Activated CD4-positive, alpha-beta T cell treated with anti-CD3 and anti-CD28 coated beads for 48 hours (primary cell): ENCODE results near the gene DGLUCY.
"Not testable (repeated sequence)": the region's sequence is repeated elsewhere in the genome, so short reads cannot be mapped to it uniquely, and the experiment has no call there.

Experiments
- DNase-seq: peaks from one replicate; pipeline ENCODE4 v3.0.0-alpha.2; 2020

Gene DGLUCY

DNA sequence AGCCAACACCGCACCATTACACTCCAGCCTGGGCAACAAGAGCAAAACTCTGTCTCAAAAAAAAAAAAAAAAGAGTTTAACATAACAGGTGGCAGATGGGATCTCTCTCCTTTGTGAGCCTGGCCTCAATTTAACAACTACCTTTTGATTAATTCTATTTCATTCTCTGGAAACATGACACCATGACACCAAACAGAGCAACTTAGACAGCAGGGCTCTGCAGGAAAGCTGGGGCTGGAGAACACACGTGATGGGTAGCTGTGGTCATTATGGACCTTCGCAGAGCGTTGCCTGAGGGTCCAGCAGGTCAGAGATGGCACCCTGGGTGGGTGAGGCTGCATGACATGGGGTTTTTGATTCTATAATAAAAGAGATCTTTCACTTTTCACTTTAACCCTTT is 1.7 kb upstream of the DGLUCY start:
- DNase-seq = no peak

DNA sequence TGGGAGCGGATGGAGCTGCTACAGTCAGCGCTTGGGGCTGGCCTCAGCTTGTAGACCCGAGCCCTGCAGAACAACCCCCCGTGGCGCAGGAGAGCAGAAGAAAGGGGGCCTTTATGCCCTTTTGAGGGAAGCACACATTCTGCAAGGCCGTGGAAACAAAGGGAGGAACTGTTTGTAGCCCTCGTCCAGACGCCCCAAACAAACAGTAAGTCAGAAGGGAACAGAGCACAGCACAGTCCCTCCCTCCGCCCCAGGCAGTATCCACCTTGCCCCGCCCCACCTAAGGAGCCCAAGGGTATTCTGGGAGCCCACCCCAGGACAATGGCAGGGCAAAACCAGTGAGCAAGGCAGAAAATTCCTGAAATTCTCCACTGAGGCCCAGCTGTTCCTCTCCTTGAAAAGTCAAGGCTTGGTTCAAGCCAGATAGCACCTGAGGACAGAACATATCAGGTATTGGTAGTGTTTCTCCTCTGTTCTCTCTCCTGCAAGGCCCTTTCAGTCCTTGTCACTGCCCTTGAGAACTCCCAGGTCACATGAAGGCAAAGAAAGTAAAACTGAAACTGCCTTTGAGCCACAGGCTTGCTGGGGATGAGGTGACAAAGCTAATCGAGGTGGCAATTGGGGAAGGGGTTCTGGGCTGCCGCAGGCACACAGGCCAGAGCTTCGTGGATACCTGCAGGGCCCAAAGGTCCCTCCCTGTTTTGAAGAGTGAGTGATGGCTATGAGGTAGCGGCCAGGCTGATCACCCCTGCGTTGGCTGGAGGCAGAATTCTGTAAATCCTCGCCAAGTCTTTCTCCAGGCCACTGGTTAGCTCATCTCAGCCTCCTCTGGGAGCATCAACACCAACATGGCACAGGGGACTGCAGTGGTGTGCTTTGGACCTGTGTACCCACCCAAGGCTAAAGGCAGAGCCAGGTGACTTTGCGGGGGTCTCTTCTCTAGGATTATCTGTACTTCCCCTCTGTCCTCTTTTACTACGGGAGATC is 499 bp downstream of the DGLUCY start:
- DNase-seq = peak; percentile 78

DNA sequence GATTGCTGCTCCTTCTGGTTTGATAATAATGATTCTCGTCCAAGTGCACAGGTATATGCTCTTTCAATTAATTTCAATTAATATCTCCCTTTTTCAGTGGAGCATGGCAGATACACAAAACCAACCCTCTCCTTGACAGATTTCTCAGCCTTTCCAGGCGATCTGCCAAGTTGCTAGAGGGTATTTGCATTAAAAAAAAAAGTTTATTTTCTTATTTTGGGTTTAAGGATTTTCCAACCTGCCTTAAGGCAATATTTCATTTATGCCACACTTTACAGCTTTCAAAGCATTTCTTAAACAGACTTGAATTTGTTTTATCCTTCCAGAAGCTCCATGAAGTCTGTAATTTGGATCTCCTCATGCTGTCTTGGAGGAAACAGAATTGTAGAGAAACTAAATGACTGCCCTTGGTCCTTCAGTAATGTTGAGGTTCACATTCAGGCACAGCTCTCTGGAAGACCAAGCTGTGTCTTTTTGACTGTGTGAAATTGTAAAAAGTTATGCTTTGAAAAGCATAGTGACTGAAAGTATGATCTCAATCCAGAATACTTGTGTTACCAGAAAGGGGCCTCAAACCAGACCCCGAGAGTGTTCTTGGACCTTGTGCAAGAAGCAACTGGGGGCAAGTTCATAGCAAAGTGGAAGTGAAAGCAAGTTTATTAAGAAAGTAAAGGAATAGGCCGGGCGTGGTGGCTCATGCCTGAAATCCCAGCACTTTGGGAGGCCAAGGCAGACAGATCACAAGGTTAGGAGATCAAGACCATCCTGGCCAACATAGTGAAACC is 2.3 kb downstream of the DGLUCY start:
- DNase-seq = peak; percentile 39

DNA sequence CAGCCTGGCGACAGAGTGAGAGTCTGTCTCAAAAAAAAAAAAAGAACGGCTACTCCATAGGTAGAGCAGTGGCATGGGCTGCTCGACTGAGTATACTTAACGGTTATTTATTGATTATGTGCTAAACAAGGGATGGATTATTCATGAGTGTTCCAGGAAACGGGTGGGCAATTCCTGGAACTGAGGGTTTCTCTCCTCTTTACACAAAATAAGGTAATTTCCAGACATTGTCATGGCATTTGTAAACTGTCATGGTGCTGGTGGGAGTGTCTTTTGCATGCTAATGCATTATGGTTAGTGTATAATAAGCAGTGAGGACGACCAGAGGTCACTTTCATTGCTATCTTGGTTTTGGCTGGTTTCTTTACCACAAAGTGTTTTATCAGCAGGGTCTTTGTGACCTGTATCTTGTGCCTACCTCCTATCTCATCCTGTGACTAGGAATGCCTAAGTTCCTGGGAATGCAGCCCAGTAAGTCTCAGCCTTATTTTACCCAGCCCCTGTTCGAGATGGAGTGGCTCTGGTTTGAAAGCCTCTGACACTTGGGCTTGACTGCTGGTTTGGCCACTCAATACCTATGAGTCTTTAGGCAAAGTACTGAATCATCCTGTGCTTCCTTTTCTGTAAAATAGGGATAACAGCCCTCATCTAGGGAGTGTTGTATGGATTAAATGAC is 3.2 kb downstream of the DGLUCY start:
- peak; percentile 61 for DNase-seq

GRCh38 chr14:91117960-91118359 is 4.1 kb downstream of the DGLUCY start:
- DNase-seq = no peak

DNA sequence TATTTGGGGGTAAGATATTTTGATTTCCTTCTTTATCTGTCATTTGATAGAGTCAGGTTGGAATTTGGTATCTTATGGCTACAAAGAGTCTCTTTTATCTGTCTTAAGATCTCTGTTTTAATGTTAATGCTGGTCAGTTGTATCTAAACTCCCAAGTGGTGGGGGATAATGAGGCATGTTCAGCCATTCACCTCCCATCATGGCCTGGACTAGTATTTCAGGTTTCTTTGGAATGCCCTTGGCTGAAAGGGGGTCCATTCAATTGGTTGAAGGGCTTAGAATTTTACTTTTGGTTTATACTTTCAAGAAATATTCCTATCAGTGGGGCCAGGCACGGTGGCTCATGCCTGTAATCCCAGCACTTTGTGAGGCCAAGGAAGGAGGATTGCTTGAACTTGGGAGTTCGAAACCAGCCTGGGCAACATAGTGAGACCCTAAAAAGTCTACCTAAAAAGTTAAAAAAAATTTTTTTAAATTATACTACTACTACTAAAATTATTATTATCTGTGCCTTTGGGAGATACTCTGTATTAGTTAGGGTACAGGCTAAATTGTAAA is 4.7 kb downstream of the DGLUCY start:
- no peak for DNase-seq

GRCh38 chr14:91119556-91120311 is 5.9 kb downstream of the DGLUCY start:
- no peak for DNase-seq

GRCh38 chr14:91123201-91123600 is 9.3 kb downstream of the DGLUCY start:
- no peak for DNase-seq

- DNase-seq = not testable (repeated sequence)
Observed at GRCh38 chr14:91124406-91125270, 10.8 kb downstream of the DGLUCY start.

DNA sequence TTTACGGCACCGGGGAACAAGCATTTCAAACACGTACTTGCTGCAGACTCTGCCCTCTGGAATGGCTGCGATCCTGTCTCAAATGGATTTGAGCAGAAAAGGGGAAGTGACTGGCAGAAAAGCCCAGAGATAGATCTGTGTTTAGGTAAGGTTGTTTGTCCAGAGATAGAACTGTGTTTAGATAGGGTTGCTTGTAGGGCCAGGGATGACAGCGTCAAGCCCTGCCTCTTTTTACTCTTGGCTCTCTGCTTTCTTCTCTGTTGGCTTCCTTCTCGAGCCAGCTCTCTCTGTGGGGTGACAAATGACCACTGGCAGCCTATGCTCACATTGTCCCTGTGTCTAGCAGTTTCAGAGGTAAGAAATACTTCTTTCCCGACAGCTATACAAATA is 11.4 kb downstream of the DGLUCY start:
- DNase-seq = no peak

GRCh38 chr14:91125801-91126200 is 11.9 kb downstream of the DGLUCY start:
- DNase-seq = no peak

DNA sequence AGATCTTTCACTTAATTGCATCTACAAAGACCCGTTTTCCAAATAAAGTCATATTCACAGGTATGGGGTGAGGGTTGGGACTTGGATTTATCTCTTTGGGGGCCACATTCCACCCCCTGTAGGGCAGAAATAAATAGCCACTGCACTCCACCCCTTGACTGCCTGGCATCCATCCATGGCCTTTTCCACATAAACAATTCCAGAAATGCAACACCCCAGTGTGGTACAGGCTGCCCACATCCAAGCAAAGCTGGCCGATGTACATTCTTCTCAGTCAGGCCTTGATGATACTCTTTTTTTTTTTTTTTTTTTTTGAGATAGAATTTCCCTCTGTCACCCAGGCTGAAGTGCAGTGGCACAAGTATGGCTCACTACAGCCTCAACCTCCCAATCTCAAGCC is 12.9 kb downstream of the DGLUCY start:
- DNase-seq = no peak

DNA sequence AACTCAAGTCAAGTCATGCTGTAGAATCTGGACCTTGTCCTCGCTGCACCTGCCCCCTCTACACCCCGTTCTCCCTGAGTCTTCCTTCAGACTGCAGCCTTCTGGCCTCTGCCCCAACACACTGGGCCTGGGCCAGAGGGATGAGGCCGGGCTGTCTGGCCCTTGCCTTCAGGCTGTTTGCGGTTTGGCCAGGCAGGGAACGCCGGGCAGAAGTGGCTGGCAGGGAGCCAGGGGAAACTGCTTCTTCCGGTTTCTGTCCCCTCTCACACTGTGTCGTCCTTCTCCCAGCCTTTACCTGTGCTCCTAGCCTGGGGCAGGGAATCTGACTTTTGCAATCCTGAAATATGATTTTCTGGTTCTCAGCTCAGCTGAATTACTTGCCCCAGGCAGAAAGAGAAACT is 13.5 kb downstream of the DGLUCY start:
- no peak for DNase-seq

DNA sequence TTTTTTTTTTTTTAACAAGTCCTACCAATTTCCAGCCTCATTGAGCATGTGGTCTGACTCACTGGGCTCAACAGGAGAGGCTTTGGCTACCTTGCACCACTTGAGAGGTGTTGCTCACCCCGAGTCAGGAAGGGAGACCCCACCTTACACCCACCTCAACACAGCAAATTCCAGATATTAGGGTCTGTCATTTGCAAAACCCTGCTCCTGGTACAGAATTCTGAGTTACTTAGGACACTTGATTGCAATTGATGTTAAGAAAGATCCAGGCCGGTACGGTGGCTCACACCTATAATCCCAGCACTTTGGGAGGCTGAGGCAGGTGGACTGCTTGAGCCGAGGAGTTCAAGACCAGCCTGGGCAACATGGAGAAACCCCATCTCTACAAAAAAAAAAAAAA is 14.1 kb downstream of the DGLUCY start:
- no peak for DNase-seq

- no peak for DNase-seq
Observed at GRCh38 chr14:91128699-91129098, 14.8 kb downstream of the DGLUCY start.

DNA sequence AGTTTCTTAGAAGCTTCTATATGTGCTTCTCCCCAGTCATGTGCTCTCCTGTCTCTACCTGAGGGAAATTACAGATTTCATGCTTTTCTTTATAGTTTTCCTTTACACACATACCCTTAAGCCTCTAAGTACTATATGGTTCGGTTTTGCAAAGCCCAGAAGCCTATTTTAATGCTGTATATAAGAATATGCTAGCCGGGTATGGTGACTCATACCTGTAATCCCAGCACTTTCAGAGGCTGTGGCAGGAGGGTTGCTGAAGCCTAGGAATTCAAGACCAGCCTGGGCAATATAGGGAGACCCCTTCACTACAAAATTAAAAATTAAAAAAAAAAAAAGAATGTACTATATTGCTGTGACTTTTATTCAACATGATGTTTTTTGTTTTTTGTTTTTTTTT is 15.4 kb downstream of the DGLUCY start:
- no peak for DNase-seq

GRCh38 chr14:91135039-91135438 is 21.2 kb downstream of the DGLUCY start:
- no peak for DNase-seq

DNA sequence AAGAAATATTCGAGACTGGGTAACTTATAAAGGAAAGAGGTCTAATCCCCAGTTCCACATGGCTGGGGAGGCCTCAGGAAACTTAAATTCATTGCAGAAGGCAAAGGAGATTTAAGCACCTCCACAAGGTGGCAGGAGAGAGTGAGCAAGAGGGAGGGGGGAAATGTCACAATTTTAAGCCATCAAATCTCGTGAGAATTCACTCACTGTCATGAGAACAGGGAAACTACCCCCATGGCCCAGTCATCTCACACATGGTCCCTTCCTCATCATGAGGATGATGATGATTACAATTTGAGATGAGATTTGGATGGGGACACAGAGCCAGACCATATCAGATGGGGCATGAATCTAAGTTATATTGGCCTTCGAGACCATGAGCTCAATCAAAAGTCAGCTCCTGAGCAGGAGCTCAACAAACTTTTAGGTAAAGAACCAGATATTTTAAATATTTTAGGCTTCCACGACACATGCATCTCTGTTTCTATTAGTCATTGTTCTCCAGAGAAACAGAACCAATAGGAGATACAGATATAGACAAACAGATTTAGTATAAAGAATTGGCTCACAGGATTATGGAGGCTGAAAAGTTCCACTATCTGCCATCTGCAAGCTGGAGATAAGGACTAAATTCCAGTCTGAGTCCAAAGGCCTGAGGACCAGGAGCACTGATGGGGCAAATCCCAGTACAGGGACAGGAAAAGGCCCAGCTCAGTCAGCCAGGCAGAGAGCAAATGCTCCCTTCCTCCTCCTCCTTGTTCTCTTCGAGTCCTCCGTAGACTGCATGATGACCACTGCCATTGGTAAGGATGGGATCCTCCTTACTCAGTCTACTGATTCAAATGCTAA is 24.9 kb downstream of the DGLUCY start:
- peak; percentile 75 for DNase-seq

DNA sequence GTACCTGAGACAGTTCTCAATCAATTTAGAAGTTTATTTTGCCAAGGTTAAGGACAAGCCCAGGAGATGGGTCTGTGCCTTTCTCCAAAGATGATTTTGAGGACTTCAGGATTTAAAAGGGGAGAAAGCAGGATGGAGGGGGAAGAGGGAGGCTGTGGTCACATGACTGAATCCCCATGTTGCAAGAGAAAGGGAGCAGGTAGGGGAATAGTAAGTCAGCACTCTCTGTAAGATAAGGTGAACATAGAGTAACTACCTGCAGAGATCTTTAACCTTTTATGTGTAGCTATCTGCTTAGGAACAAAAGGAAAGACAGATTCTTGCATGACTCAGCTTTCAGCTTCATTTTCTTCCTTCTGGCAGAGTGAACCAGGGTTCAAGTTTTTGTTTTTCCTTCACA is 25.9 kb downstream of the DGLUCY start:
- DNase-seq = no peak

DNA sequence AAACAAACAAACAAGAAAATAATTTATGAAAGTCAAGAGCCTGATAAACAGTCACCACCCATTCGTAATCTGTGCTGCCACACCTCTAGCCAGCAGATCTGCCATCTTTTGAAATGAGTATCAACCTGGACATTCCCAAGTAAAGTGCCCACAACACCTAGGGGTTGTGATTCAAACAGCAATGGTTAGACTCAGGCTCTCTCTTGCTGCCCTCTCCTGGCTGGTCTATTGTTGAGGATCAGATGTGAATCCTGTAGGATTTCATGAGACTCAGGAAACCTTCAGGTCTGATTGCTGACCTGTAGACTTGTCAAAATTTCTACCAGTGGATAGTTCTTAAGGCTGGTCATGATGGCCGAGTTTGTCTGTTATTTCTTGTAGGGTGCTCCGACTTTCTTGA is 26.8 kb downstream of the DGLUCY start:
- no peak for DNase-seq
